ENCODE measurements around the gene WNT8B.

DNA sequence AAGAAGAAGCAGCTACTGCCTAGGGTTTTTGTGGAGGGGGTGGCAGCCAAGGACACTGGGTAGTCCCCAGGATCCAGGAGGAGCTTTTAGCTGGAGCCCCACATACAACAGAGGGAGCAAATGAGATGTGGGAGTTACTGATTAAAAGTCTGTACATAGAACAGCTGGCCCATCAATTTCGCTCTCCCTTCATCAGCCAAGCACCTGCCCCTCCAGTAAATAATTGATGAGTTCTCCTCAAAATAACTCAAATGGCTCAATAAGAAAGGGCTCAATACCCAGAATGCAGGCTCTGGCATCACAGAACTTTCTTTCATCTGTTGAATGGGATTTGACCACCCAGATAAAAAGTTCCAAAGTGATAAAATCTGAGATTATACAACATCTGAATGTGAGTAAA is 15.1 kb upstream of the WNT8B start:
- TF ChIP-seq, protein P1, sequence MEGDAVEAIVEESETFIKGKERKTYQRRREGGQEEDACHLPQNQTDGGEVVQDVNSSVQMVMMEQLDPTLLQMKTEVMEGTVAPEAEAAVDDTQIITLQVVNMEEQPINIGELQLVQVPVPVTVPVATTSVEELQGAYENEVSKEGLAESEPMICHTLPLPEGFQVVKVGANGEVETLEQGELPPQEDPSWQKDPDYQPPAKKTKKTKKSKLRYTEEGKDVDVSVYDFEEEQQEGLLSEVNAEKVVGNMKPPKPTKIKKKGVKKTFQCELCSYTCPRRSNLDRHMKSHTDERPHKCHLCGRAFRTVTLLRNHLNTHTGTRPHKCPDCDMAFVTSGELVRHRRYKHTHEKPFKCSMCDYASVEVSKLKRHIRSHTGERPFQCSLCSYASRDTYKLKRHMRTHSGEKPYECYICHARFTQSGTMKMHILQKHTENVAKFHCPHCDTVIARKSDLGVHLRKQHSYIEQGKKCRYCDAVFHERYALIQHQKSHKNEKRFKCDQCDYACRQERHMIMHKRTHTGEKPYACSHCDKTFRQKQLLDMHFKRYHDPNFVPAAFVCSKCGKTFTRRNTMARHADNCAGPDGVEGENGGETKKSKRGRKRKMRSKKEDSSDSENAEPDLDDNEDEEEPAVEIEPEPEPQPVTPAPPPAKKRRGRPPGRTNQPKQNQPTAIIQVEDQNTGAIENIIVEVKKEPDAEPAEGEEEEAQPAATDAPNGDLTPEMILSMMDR (optimal IDR thresholded peaks at IDR 0.05 in 1 of 3, IDR thresholded peaks at IDR 0.05 in 1 of 3, conservative IDR thresholded peaks at IDR 0.05 in 1 of 3; ENCODE audit: extremely low read depth in 1 of 3, insufficient read depth in 2 of 3, low read length in 3 of 3) = no peak
- TF ChIP-seq EZH2 (IDR thresholded peaks at IDR 0.05; ENCODE audit: low read length) = no peak

All from keratinocyte (primary cell).